Measurements from ENCODE around the gene LUM.

Gene LUM

GRCh38 chr12:91059211-91059610 lies 52.1 kb downstream of the LUM start:
- Histone ChIP-seq H3K4me2 (ENCODE audit: low read length) (no peak overlapping the region), H3K27me3 (ENCODE audit: insufficient read depth, low read length) (no peaks in the 10 kb centered on the region), H3K36me3 (ENCODE audit: insufficient read depth, low read length) (no peaks in the 10 kb centered on the region), H3K9ac (ENCODE audit: low read length) (no peak overlapping the region), H2AFZ (ENCODE audit: low read length) (no peak overlapping the region), H3F3A (ENCODE audit: insufficient read depth, low read length) (no peaks in the 10 kb centered on the region), H3K9me3 (ENCODE audit: low read length) (no peaks in the 10 kb centered on the region), H3K27ac (ENCODE audit: low read depth, low read length, poor library complexity, severe bottlenecking) (no peak overlapping the region), H4K20me1 (ENCODE audit: insufficient read depth, low read length) (no peaks in the 10 kb centered on the region), H3K79me2 (ENCODE audit: insufficient read depth, low read length) (no peaks in the 10 kb centered on the region), H3K4me3 (ENCODE audit: low read depth, low read length, poor library complexity, severe bottlenecking) (no peak overlapping the region), H3K4me1 (ENCODE audit: insufficient read depth, low read length, severe bottlenecking) (no peaks in the 10 kb centered on the region), H3K9me2 (ENCODE audit: low read depth, low read length) (no peaks in the 10 kb centered on the region)
- TF ChIP-seq EZH2 (IDR thresholded peaks at IDR 0.05; ENCODE audit: borderline replicate concordance, low read length), result no peak
- TF ChIP-seq CTCF (IDR thresholded peaks at IDR 0.05; ENCODE audit: low read length), result no peak

DNA sequence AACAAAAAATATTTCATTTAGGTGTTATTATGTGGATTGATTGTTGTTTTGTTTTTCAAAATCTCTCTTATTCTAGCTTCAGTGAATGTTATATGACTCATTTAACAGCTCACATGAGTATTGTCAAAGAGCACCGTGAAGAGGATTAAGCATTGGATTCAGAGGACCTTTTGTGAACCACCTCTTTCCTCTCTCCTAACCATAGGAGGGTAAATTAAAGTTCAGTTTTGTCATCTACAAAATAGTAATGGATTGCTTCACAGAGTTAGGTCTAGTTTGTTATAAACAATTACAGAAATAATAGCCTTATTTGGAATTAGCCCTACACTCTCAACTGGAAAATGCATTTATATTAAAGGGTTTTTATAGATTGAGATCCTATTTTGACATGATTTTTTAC lies 52.5 kb downstream of the LUM start:
- no peak overlapping the region for H3K9ac ChIP-seq (ENCODE audit: low read length)
- no peaks in the 10 kb centered on the region for H3K36me3 ChIP-seq (ENCODE audit: insufficient read depth, low read length)
- no peaks in the 10 kb centered on the region for H3F3A ChIP-seq (ENCODE audit: insufficient read depth, low read length)
- H2AFZ ChIP-seq (ENCODE audit: low read length), result no peak overlapping the region
- no peaks in the 10 kb centered on the region for H3K27me3 ChIP-seq (ENCODE audit: insufficient read depth, low read length)
- no peak for TF ChIP-seq CTCF (IDR thresholded peaks at IDR 0.05; ENCODE audit: low read length)
- no peak for TF ChIP-seq EZH2 (IDR thresholded peaks at IDR 0.05; ENCODE audit: borderline replicate concordance, low read length)
- H3K9me2 ChIP-seq (ENCODE audit: low read depth, low read length), result no peaks in the 10 kb centered on the region
- no peaks in the 10 kb centered on the region for H4K20me1 ChIP-seq (ENCODE audit: insufficient read depth, low read length)
- no peak overlapping the region for H3K4me2 ChIP-seq (ENCODE audit: low read length)
- H3K9me3 ChIP-seq (ENCODE audit: low read length), result no peaks in the 10 kb centered on the region
- H3K4me1 ChIP-seq (ENCODE audit: insufficient read depth, low read length, severe bottlenecking), result no peaks in the 10 kb centered on the region
- H3K27ac ChIP-seq (ENCODE audit: low read depth, low read length, poor library complexity, severe bottlenecking), result no peak overlapping the region
- no peaks in the 10 kb centered on the region for H3K79me2 ChIP-seq (ENCODE audit: insufficient read depth, low read length)
- no peak overlapping the region for H3K4me3 ChIP-seq (ENCODE audit: low read depth, low read length, poor library complexity, severe bottlenecking)

DNA sequence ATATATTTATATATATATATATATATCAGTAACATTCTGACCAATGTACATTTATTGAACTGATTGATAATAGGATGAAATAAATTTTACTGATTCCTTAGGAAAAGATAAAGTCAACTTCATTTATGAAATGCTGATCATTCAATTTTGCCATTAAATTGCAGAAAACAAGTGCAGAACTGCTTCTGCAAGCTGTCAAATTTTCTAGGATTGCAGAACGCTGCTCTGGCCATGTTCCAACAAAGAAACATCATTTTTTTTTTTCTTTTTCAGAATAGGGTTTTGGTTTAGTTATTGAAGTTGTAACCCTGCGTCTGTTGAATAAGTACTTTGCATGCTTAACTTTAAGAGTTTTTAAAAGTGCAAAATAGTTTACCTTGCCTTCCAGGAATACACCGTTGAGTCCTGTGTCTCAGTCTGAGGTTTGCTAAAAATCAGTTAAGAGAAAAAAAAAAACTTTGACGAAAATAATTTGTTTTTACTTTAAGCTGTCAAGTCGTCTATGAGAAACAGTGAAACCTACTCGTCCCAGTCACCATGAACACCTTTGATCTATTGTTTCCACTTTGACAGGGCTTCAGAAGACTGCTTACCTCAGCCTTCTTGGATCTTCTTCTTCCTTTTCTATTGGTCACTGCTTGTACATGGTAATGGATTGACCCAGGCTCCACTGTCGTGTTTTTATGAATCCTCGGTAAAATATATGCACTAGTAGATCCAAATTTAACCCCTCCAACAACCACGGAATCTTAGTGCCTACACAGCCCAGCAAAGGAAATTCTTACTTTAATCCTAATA lies 53.7 kb downstream of the LUM start, which contains the start of gene KERA:
KERA (minus strand) TSS at position 657 of the 798 bp plus-strand sequence. CDS start 1,743 bp downstream, outside the sequence.
- H4K20me1 ChIP-seq (ENCODE audit: insufficient read depth, low read length), result no peaks in the 10 kb centered on the region
- H3K79me2 ChIP-seq (ENCODE audit: insufficient read depth, low read length), result no peaks in the 10 kb centered on the region
- no peak within 1 kb of the TSS for H2AFZ ChIP-seq (ENCODE audit: low read length)
- no peaks in the 10 kb centered on the region for H3K9me3 ChIP-seq (ENCODE audit: low read length)
- no peaks in the 10 kb centered on the region for H3K9me2 ChIP-seq (ENCODE audit: low read depth, low read length)
- no peak within 1 kb of the TSS for H3K9ac ChIP-seq (ENCODE audit: low read length)
- H3K36me3 ChIP-seq (ENCODE audit: insufficient read depth, low read length), result no peaks in the 10 kb centered on the region
- no peak within 1 kb of the TSS for H3K4me3 ChIP-seq (ENCODE audit: low read depth, low read length, poor library complexity, severe bottlenecking)
- no peaks in the 10 kb centered on the region for H3K4me1 ChIP-seq (ENCODE audit: insufficient read depth, low read length, severe bottlenecking)
- H3K4me2 ChIP-seq (ENCODE audit: low read length), result no peak within 1 kb of the TSS
- no peak within 1 kb of the TSS for H3K27ac ChIP-seq (ENCODE audit: low read depth, low read length, poor library complexity, severe bottlenecking)
- no peak for TF ChIP-seq CTCF (IDR thresholded peaks at IDR 0.05; ENCODE audit: low read length)
- TF ChIP-seq EZH2 (IDR thresholded peaks at IDR 0.05; ENCODE audit: borderline replicate concordance, low read length), result no peak
- no peaks in the 10 kb centered on the region for H3K27me3 ChIP-seq (ENCODE audit: insufficient read depth, low read length)
- no peaks in the 10 kb centered on the region for H3F3A ChIP-seq (ENCODE audit: insufficient read depth, low read length)

Measured in OCI-LY1 (cell line).